IMR-90 (cell line): ENCODE measurements around the gene DSG1. TPM values are rescaled to one million over a fixed set of nuclear protein-coding genes. Genes with fewer than 3 reads are reported as not detected.

ENCODE experiments used
- ATAC-seq: fragments of 200-7000 bp; cut with Tn5 transposase; 2 replicates; pipeline ENCODE4 v1.9.1; 2020; ENCODE audit warnings: low read depth, mild to moderate bottlenecking, moderate library complexity
- BruUV-seq: library from RNA; stranded (reverse); fragments of 400-500 nt; replicated peaks from 2 replicates; lab custom pipeline; 2021; lab: Mats Ljungman, UMichigan
- CTCF ChIA-PET: fragments of 300-600 bp; formaldehyde crosslinking; extraction: SDS; loops from one replicate; lab custom pipeline; 2021; ENCODE audit warnings: antibody characterized with exemption; lab: Yijun Ruan, JAX
- POLR2A ChIA-PET: fragments of 300-600 bp; sonication (Branson Sonifier 250); formaldehyde crosslinking; loops from one replicate; lab custom pipeline; 2022; ENCODE audit warnings: antibody characterized with exemption; ENCODE audit not compliant: unreplicated experiment; lab: Charles Lee
- DNase-seq: peaks from one replicate; pipeline ENCODE4 v3.0.0; 2013
- H2AFZ ChIP-seq: replicated peaks from 2 replicates; pipeline ENCODE3; 2013; ENCODE audit warnings: low read length, mild to moderate bottlenecking; ENCODE audit not compliant: poor library complexity
- H2AK5ac ChIP-seq: 2 replicates; pipeline ENCODE4 v1.6.1; 2013; ENCODE audit warnings: low read depth, low read length, inconsistent platforms
- H2AK9ac ChIP-seq: replicated peaks from 2 replicates; pipeline ENCODE3; 2013; ENCODE audit warnings: mild to moderate bottlenecking, low read depth, low read length, moderate library complexity; ENCODE audit not compliant: poor library complexity
- H2BK120ac ChIP-seq: 2 replicates; pipeline ENCODE4 v1.6.1; 2013; ENCODE audit warnings: low read depth, low read length, inconsistent platforms
- H2BK15ac ChIP-seq: 3 replicates; pipeline ENCODE4 v1.6.1; 2013; ENCODE audit warnings: low read depth, low read length, inconsistent platforms
- H2BK20ac ChIP-seq: 2 replicates; pipeline ENCODE4 v1.6.1; 2013; ENCODE audit warnings: low read depth, mild to moderate bottlenecking, inconsistent platforms, low read length, moderate library complexity
- H2BK5ac ChIP-seq: 2 replicates; pipeline ENCODE4 v1.6.1; 2013; ENCODE audit warnings: mild to moderate bottlenecking, low read depth, low read length, inconsistent platforms; ENCODE audit not compliant: poor library complexity, severe bottlenecking
- H3K14ac ChIP-seq: replicated peaks from 2 replicates; pipeline ENCODE4 v1.6.1; 2013; ENCODE audit warnings: low read depth, low read length, inconsistent platforms
- H3K18ac ChIP-seq: 2 replicates; pipeline ENCODE4 v1.6.1; 2013; ENCODE audit warnings: low read depth, low read length, control low read depth
- H3K23ac ChIP-seq: 2 replicates; pipeline ENCODE4 v1.6.1; 2013; ENCODE audit warnings: low read depth, low read length, inconsistent platforms
- H3K27ac ChIP-seq: 2 replicates; pipeline ENCODE4 v1.5.1; 2013; ENCODE audit warnings: mild to moderate bottlenecking, control low read depth, low read length; ENCODE audit not compliant: insufficient read depth
- H3K27me3 ChIP-seq: 2 replicates; pipeline ENCODE4 v1.6.1; 2013; ENCODE audit warnings: low read length; ENCODE audit not compliant: control insufficient read depth, insufficient read depth
- H3K36me3 ChIP-seq: 2 replicates; pipeline ENCODE4 v1.6.1; 2013; ENCODE audit warnings: low read length, mixed read lengths; ENCODE audit not compliant: control insufficient read depth, insufficient read depth
- H3K4ac ChIP-seq: 2 replicates; pipeline ENCODE4 v1.6.1; 2013; ENCODE audit warnings: low read depth, low read length, inconsistent platforms
- H3K4me1 ChIP-seq: 2 replicates; pipeline ENCODE4 v1.6.1; 2013; ENCODE audit warnings: low read length, mixed read lengths; ENCODE audit not compliant: control insufficient read depth, insufficient read depth
- H3K4me2 ChIP-seq: 2 replicates; pipeline ENCODE4 v1.6.1; 2013; ENCODE audit warnings: low read depth, mild to moderate bottlenecking, control low read depth, low read length, moderate library complexity
- H3K4me3 ChIP-seq: 2 replicates; pipeline ENCODE4 v1.5.1; 2013; ENCODE audit warnings: low read depth, mild to moderate bottlenecking, control low read depth, low read length, moderate library complexity; ENCODE audit not compliant: insufficient read depth
- H3K56ac ChIP-seq: 2 replicates; pipeline ENCODE4 v1.6.1; 2013; ENCODE audit warnings: low read length, inconsistent platforms; ENCODE audit not compliant: insufficient read depth; ENCODE audit errors: extremely low read depth
- H3K79me1 ChIP-seq, 2 experiments: 2 replicates each; pipeline ENCODE4 v1.6.1; 2013; ENCODE audit warnings: low read length in 2 of 2, inconsistent platforms in 1 of 2, low read depth in 1 of 2
- H3K9ac ChIP-seq: 2 replicates; pipeline ENCODE4 v1.6.1; 2013; ENCODE audit warnings: low read depth, low read length, control low read depth
- H3K9me1 ChIP-seq: 2 replicates; pipeline ENCODE4 v1.6.1; 2013; ENCODE audit warnings: low read length, inconsistent platforms; ENCODE audit not compliant: insufficient read depth
- H3K9me3 ChIP-seq: 2 replicates; pipeline ENCODE4 v1.6.1; 2013; ENCODE audit warnings: low read length; ENCODE audit not compliant: control insufficient read depth, insufficient read depth
- H4K20me1 ChIP-seq: 2 replicates; pipeline ENCODE4 v1.6.1; 2013; ENCODE audit warnings: low read length, inconsistent platforms; ENCODE audit not compliant: insufficient read depth
- H4K5ac ChIP-seq: 2 replicates; pipeline ENCODE4 v1.6.1; 2013; ENCODE audit warnings: mild to moderate bottlenecking, low read depth, low read length, control low read depth
- H4K8ac ChIP-seq, 2 experiments: 2 replicates each; pipeline ENCODE4 v1.6.1; 2013; ENCODE audit warnings: low read depth in 2 of 2, low read length in 2 of 2, control low read depth in 1 of 2, inconsistent platforms in 1 of 2
- H4K91ac ChIP-seq: 2 replicates; pipeline ENCODE4 v1.6.1; 2013; ENCODE audit warnings: low read depth, low read length, inconsistent platforms; ENCODE audit not compliant: insufficient read depth
- ELK1 ChIP-seq: fragments of 150-350 bp; IDR thresholded peaks from 2 replicates; pipeline ENCODE4 v1.6.1; 2016; ENCODE audit warnings: low read depth, mild to moderate bottlenecking, low read length, moderate library complexity, borderline replicate concordance
- MXI1 ChIP-seq: IDR thresholded peaks from 2 replicates; pipeline ENCODE4 v1.6.1; 2012; ENCODE audit warnings: low read depth, mild to moderate bottlenecking, low read length, moderate library complexity, borderline replicate concordance
- NFE2L2 ChIP-seq: fragments of 150-350 bp; IDR thresholded peaks from 2 replicates; pipeline ENCODE4 v1.6.1; 2016; ENCODE audit warnings: low read depth, mild to moderate bottlenecking, low read length
- RCOR1 ChIP-seq: IDR thresholded peaks from 2 replicates; pipeline ENCODE4 v1.6.1; 2012; ENCODE audit warnings: mild to moderate bottlenecking, low read length, improper control_type of control experiment; ENCODE audit not compliant: insufficient replicate concordance
- RFX5 ChIP-seq: IDR thresholded peaks from 2 replicates; pipeline ENCODE4 v1.8.0; 2012; ENCODE audit warnings: low read depth, mild to moderate bottlenecking, low read length, moderate library complexity
- SMC3 ChIP-seq: fragments of 150-350 bp; IDR thresholded peaks from 2 replicates; pipeline ENCODE4 v1.6.1; 2016; ENCODE audit warnings: low read depth, mild to moderate bottlenecking, antibody characterized with exemption, low read length, moderate library complexity
- USF2 ChIP-seq: fragments of 150-350 bp; IDR thresholded peaks from 2 replicates; pipeline ENCODE4 v1.6.1; 2017; ENCODE audit warnings: mild to moderate bottlenecking, antibody characterized with exemption, low read length, low read depth
- WGBS, 2 experiments: methylation state at CpG; one replicate each; pipeline versions ENCODE4 v1.1.5 to v1.1.7; 2013; ENCODE audit warnings: missing lambda C conversion rate in 2 of 2; ENCODE audit not compliant: insufficient read length in 1 of 2; ENCODE audit errors: extremely low coverage in 2 of 2; 5-methylcytosine and 5-hydroxymethylcytosine counted together
- dilution Hi-C: fragments of 300-500 bp; cut with HindIII; formaldehyde crosslinking; loops from one replicate; pipeline ENCODE4 v1.14.3; 2018; ENCODE audit warnings: low sequenced_read_pairs; ENCODE audit not compliant: unreplicated experiment
- in situ Hi-C: fragments of 300-500 bp; cut with MboI; formaldehyde crosslinking; loops from 3 replicates; pipeline ENCODE4 v1.14.3; 2019; ENCODE audit warnings: low sequenced_read_pairs, inconsistent platforms, mixed read lengths
- intact Hi-C: fragments of 100-400 bp; cut with micrococcal nuclease; formaldehyde crosslinking; loops from 2 replicates; pipeline ENCODE4 v1.10.0; 2022
- polyA plus RNA-seq, 3 experiments: library from polyadenylated mRNA; depleted of rRNA; stranded (reverse); fragments of >200 nt; gene quantifications; 2 replicates each; pipeline ENCODE4 v1.2.3, GENCODE V29; 2012; ENCODE audit warnings: low replicate concordance in 1 of 3
- total RNA-seq: library from RNA; depleted of rRNA; stranded (reverse); fragments of >200 nt; gene quantifications from 2 replicates; pipeline ENCODE4 v1.2.3, GENCODE V29; 2012

Gene DSG1
- total and polyA plus RNA-seq, 2 of the 4 experiments (the other 2 are of a cell fraction) = not detected

- BruUV-seq = no TSS peak
- dilution Hi-C loops (no loop called here), intact Hi-C loops (no loop called here), in situ Hi-C loops (no loop called here)
- Histone ChIP-seq H2BK20ac (no peak overlapping the region), H4K8ac (no peak overlapping the region), H3K23ac (no peak overlapping the region), H3K4me2 (no peak overlapping the region), H2BK15ac (no peak overlapping the region), H3K27ac (no peak overlapping the region), H3K18ac (no peak overlapping the region), H2AK9ac (no peak overlapping the region), H3K56ac (no peak overlapping the region), H3K14ac (no peak overlapping the region), H3K79me1 (no peaks in the 10 kb centered on the region), H2BK5ac (no peak overlapping the region), H3K9ac (no peak overlapping the region), H3K9me3 (no peaks in the 10 kb centered on the region), H2AFZ (no peak overlapping the region), H4K5ac (no peak overlapping the region), H3K4me3 (no peak overlapping the region), H4K91ac (no peak overlapping the region), H3K9me1 (no peaks in the 10 kb centered on the region), H2BK120ac (no peak overlapping the region), H3K36me3 (no peaks in the 10 kb centered on the region), H2AK5ac (no peak overlapping the region), H3K4ac (no peak overlapping the region), H4K20me1 (no peaks in the 10 kb centered on the region), H3K27me3 (no peaks in the 10 kb centered on the region), H3K4me1 (no peaks in the 10 kb centered on the region)
- WGBS, 2 experiments = no CpG with 5 or more reads among the region's 2 CpGs
- no peak for TF ChIP-seq RFX5
- TF ChIP-seq NFE2L2 = no peak
- no peak for TF ChIP-seq USF2
- TF ChIP-seq ELK1 = no peak
- no peak for TF ChIP-seq RCOR1
- TF ChIP-seq MXI1 = no peak
- TF ChIP-seq SMC3 = no peak
- CTCF ChIA-PET = no interaction called here
- POLR2A ChIA-PET = no interaction called here
- no peak for DNase-seq
- ATAC-seq = no peak
Observed at GRCh38 chr18:31398191-31398590, 80.2 kb downstream of the DSG1 start.
